Muscle layer of duodenum (tissue), 2 donors: ENCODE data around the gene TPRX1.
"Not testable (repeated sequence)": the region's sequence is repeated elsewhere in the genome, so short reads cannot be mapped to it uniquely, and the experiment has no call there.

Experiments used
- H3K27ac ChIP-seq: one replicate; pipeline ENCODE4 v1.7.0; 2013; ENCODE audit warnings: mild to moderate bottlenecking, low read length
- H3K27me3 ChIP-seq: one replicate; pipeline ENCODE4 v1.7.0; 2013; ENCODE audit warnings: low read depth, mild to moderate bottlenecking, control low read depth, low read length
- H3K36me3 ChIP-seq, 2 donors: one replicate each; pipeline ENCODE4 v1.7.0; 2013; ENCODE audit warnings: low read length in 2 of 2, control low read depth in 1 of 2, mild to moderate bottlenecking in 1 of 2; ENCODE audit not compliant: insufficient read depth in 2 of 2, control insufficient read depth in 1 of 2
- H3K4me1 ChIP-seq, 2 donors: one replicate each; pipeline ENCODE4 v1.7.0; 2013; ENCODE audit warnings: low read length in 2 of 2, mild to moderate bottlenecking in 2 of 2, control low read depth in 1 of 2, moderate library complexity in 1 of 2; ENCODE audit not compliant: insufficient read depth in 2 of 2, control insufficient read depth in 1 of 2
- H3K4me3 ChIP-seq, 2 donors: one replicate each; pipeline ENCODE4 v1.7.0; 2013; ENCODE audit warnings: low read length in 2 of 2, low read depth in 1 of 2, mild to moderate bottlenecking in 1 of 2
- H3K9me3 ChIP-seq, 2 donors: one replicate each; pipeline ENCODE4 v1.7.0; 2013; ENCODE audit warnings: low read length in 2 of 2, control low read depth in 1 of 2, mild to moderate bottlenecking in 1 of 2; ENCODE audit not compliant: control insufficient read depth in 1 of 2
- donor health status: healthy.

TPRX1 gene, protein sequence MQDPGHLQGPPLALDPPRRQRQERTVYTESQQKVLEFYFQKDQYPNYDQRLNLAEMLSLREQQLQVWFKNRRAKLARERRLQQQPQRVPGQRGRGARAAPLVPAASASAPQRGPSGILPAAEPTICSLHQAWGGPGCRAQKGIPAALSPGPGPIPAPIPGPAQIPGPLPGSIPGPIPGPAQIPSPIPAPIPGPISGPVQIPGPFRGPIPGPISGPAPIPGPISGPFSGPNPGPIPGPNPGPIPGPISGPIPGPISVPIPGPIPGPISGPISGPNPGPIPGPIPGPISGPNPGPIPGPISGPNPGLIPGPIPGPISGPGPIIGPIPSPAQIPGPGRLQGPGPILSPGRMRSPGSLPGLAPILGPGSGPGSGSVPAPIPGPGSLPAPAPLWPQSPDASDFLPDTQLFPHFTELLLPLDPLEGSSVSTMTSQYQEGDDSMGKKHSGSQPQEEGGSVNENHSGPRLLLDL

GRCh38 chr19:47804451-47804850 lies at the start of gene TPRX1:
Gene TPRX1 (minus strand): TSS chr19:47804551. CDS start chr19:47804539, 12 bp downstream.
- not testable (repeated sequence) for H3K4me3 ChIP-seq, H3K27ac ChIP-seq, H3K4me1 ChIP-seq

GRCh38 chr19:47853003-47853402 lies 48.7 kb upstream of the TPRX1 start:
- Histone ChIP-seq H3K4me1 (no peaks in the 10 kb centered on the region), H3K36me3 (no peaks in the 10 kb centered on the region), H3K27ac (no peak overlapping the region), H3K9me3 (no peaks in the 10 kb centered on the region), H3K4me3 (no peak overlapping the region), H3K27me3 (peaks cover 22% of the 10 kb centered on the region)

More at GRCh38 chr19:47804451-47804850, at the start of gene TPRX1:
- H3K27me3 ChIP-seq, H3K9me3 ChIP-seq, H3K36me3 ChIP-seq: not testable (repeated sequence)

GRCh38 chr19:47848823-47849473 lies 44.6 kb upstream of the TPRX1 start:
- Histone ChIP-seq H3K27ac (no peak overlapping the region), H3K36me3 (no peaks in the 10 kb centered on the region), H3K4me3 (no peak overlapping the region), H3K27me3 (peaks cover 17% of the 10 kb centered on the region), H3K4me1 (no peaks in the 10 kb centered on the region), H3K9me3 (no peaks in the 10 kb centered on the region)

DNA sequence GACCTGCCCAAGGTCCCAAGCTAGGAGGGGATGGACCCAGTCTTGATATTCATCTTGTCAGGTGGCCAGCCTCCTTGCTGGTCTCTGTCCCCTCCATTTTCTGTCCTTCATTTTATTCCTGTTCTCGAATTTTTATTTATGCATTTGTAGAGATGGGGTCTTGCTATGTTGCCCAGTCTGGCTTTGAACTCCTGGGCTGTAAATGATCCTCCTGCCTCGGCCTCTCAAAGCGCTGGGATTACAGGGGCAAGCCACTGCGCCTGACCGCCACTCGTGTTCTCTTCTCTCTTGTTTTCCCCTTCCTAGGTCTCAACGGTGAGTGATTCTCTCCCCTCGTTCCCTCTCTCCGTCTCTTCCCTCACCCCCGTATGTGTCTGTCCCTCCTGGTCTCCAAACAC lies 44.1 kb upstream of the TPRX1 start:
- Histone ChIP-seq H3K4me1 (no peaks in the 10 kb centered on the region), H3K9me3 (no peaks in the 10 kb centered on the region), H3K36me3 (no peaks in the 10 kb centered on the region), H3K27me3 (peaks cover 17% of the 10 kb centered on the region), H3K4me3 (no peak overlapping the region), H3K27ac (no peak overlapping the region)

DNA sequence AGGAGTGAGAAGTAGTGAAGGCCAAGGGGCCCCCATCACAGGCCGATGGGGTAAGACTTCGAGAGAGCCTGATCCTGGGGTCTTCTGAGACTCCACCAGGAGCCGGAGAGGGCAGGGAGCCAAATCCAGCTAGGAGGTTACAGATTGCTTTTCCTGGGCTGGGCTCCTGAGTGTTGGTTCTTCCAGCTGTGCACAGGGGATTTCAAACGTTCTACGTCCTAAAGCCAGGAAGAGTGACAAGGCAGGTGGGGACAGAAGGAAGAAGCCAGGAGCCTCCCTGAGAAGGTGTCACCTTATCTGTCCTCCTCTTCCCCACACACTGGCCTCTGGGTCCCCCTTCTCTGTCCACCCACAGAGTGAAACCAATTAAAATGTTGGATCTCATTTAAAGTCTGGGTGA lies 38.6 kb upstream of the TPRX1 start:
- no peaks in the 10 kb centered on the region for H3K9me3 ChIP-seq
- no peak overlapping the region for H3K27ac ChIP-seq
- H3K4me1 ChIP-seq: no peaks in the 10 kb centered on the region
- H3K36me3 ChIP-seq: no peaks in the 10 kb centered on the region
- no peaks in the 10 kb centered on the region for H3K27me3 ChIP-seq
- no peak overlapping the region for H3K4me3 ChIP-seq

DNA sequence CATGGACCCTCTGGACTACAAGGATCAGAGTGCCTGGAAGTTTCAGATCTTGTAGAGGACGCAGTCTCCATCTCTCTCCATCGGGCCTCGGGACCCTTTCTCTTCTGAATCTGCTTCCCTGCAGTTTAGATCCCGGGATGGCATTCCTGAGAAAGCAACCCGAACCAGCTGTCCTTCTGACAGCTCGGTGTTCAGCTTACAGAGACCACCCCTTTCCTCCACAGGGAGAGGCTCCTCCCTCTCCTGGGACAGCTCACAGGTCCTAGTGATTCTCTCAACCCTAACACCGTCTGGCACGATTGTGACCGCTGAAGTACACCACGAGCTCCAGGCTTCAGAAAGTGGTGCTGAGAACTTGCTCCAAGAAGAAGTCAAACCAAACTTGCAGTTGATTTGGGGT lies 35.6 kb upstream of the TPRX1 start:
- H3K4me1 ChIP-seq: no peaks in the 10 kb centered on the region
- no peak overlapping the region for H3K4me3 ChIP-seq
- H3K27ac ChIP-seq: no peak overlapping the region
- no peaks in the 10 kb centered on the region for H3K36me3 ChIP-seq
- no peaks in the 10 kb centered on the region for H3K9me3 ChIP-seq
- no peaks in the 10 kb centered on the region for H3K27me3 ChIP-seq

- no peaks in the 10 kb centered on the region for H3K27me3 ChIP-seq
- no peaks in the 10 kb centered on the region for H3K9me3 ChIP-seq
- H3K27ac ChIP-seq: no peak overlapping the region
- H3K36me3 ChIP-seq: no peaks in the 10 kb centered on the region
- H3K4me3 ChIP-seq: no peak overlapping the region
- H3K4me1 ChIP-seq: no peaks in the 10 kb centered on the region
These were observed 35.1 kb upstream of the TPRX1 start for GRCh38 chr19:47839411-47839810.

- Histone ChIP-seq H3K27ac (no peak overlapping the region), H3K4me3 (no peak overlapping the region), H3K9me3 (no peaks in the 10 kb centered on the region), H3K36me3 (no peaks in the 10 kb centered on the region), H3K4me1 (no peaks in the 10 kb centered on the region), H3K27me3 (no peaks in the 10 kb centered on the region)
These were observed 31.7 kb upstream of the TPRX1 start for GRCh38 chr19:47836038-47836437.

DNA sequence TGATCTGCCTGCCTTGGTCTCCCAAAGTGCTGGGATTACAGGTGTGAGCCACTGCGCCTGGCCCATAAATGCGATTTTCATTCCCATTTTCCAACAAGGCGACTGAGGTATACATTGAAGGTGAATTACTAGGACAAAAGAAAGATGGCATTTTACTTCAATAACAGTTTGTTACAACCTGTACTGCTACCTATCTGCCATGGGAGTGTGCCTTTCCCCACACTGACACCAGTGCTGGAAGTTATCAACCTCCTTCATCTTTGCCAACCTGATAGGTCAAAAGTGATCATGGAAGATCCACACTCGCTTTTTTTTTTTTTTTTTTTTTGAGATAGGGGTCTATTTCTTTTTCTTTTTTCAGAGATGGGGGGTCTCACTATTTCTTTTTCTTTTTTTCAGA lies 28.4 kb upstream of the TPRX1 start:
- Histone ChIP-seq H3K4me3 (no peak overlapping the region), H3K9me3 (no peaks in the 10 kb centered on the region), H3K27ac (no peak overlapping the region), H3K27me3 (no peaks in the 10 kb centered on the region), H3K36me3 (no peaks in the 10 kb centered on the region), H3K4me1 (no peaks in the 10 kb centered on the region)

DNA sequence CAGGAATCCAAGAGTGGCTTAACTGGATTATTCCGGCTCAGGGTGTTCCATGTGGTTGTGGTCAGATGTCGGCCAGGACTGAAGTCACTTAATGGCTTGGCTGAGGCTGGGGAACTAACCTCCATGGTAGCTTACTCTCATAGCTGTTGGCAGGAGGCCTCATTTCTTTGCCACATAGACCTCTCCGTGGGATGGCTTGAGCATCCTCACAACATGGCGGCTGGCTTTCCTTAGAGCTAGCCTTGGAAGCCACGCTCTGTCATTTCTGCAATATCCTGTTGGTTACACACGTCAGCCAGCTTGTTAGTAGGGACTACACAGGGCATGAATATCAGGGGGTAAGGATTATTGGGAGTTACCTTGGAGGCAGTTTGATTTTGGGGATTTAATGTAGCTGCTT lies 22.4 kb upstream of the TPRX1 start:
- no peak overlapping the region for H3K4me3 ChIP-seq
- peaks cover 0 to 3% of the 10 kb centered on the region in 2 donors for H3K9me3 ChIP-seq
- H3K27me3 ChIP-seq: peaks cover under 1% of the 10 kb centered on the region
- H3K36me3 ChIP-seq: no peaks in the 10 kb centered on the region
- H3K4me1 ChIP-seq: no peaks in the 10 kb centered on the region
- H3K27ac ChIP-seq: no peak overlapping the region

DNA sequence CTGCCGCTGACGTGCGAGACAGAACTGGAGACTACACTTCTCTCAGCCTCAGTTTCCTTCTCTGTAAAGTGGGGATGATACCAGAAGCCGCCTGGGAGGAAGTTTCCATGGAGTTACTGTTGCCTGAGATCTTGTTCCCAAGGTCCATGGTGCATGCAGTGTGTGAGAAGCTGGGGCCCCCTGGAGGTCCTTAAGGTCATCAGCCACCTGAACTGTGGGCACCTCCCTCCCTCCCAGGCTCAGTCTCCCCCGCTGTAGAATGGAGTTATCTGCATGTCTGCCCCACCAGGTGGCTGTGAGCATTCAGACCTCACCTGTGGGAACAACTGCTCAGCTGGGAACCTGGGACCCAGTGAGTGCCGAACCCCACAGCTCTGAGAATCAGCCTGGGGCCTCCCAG lies 20.0 kb upstream of the TPRX1 start:
- no peak overlapping the region for H3K4me3 ChIP-seq

More for the DNA sequence above, 20.0 kb upstream of the TPRX1 start:
- Histone ChIP-seq H3K27ac (no peak overlapping the region), H3K9me3 (peaks cover 0 to 3% of the 10 kb centered on the region in 2 donors), H3K27me3 (peaks cover 6% of the 10 kb centered on the region), H3K36me3 (no peaks in the 10 kb centered on the region), H3K4me1 (no peaks in the 10 kb centered on the region)
